Progenitor cell of endocrine pancreas (in vitro differentiated cells): ENCODE data around the gene FSTL5. TPM values are rescaled to one million over a fixed set of nuclear protein-coding genes. Genes with fewer than 3 reads are reported as not detected.

Experiments used
- DNase-seq: peaks from one replicate; pipeline ENCODE4 v3.0.0; 2021; ENCODE audit warnings: low spot score; ENCODE audit not compliant: unreplicated experiment
- H3K27ac Mint-ChIP-seq: 2 replicates; pipeline ENCODE4 v1.8.0; 2021; ENCODE audit warnings: mild to moderate bottlenecking, moderate library complexity, mixed read lengths
- H3K27me3 Mint-ChIP-seq: 2 replicates; pipeline ENCODE4 v1.8.0; 2021; ENCODE audit warnings: mixed read lengths
- H3K36me3 Mint-ChIP-seq: 2 replicates; pipeline ENCODE4 v1.8.0; 2022; ENCODE audit warnings: mixed read lengths; ENCODE audit not compliant: insufficient read depth
- H3K4me1 Mint-ChIP-seq: 2 replicates; pipeline ENCODE4 v1.8.0; 2021; ENCODE audit warnings: low read depth, mixed read lengths
- H3K4me3 Mint-ChIP-seq: 2 replicates; pipeline ENCODE4 v1.8.0; 2021; ENCODE audit warnings: low read depth, mild to moderate bottlenecking, moderate library complexity, mixed read lengths
- H3K9me3 Mint-ChIP-seq: 2 replicates; pipeline ENCODE4 v1.8.0; 2021; ENCODE audit warnings: low read depth, mixed read lengths
- total RNA-seq: library from RNA; stranded (reverse); gene quantifications from 2 replicates; pipeline ENCODE4 v1.2.1, GENCODE V29; 2021
- TF ChIP-seq, protein P1 (sequence below): fragments of 200-600 bp; sonication (generic); IDR thresholded peaks from one replicate; pipeline ENCODE4 v1.5.0; 2021; ENCODE audit warnings: antibody characterized with exemption, mild to moderate bottlenecking; ENCODE audit not compliant: unreplicated experiment

Gene FSTL5
- total RNA-seq, 1 donor from 2014 or later, result 15.5 TPM

GRCh38 chr4:161647757-161648156 lies 516.0 kb downstream of the FSTL5 start:
- H3K36me3 Mint-ChIP-seq, result peaks cover 4% of the 10 kb centered on the region
- DNase-seq, result no peak
- peaks cover 3% of the 10 kb centered on the region for H3K4me1 Mint-ChIP-seq
- H3K27ac Mint-ChIP-seq, result no peak overlapping the region
- no peak overlapping the region for H3K4me3 Mint-ChIP-seq
- no peaks in the 10 kb centered on the region for H3K27me3 Mint-ChIP-seq
- peaks cover 10% of the 10 kb centered on the region for H3K9me3 Mint-ChIP-seq
- TF ChIP-seq, protein P1, sequence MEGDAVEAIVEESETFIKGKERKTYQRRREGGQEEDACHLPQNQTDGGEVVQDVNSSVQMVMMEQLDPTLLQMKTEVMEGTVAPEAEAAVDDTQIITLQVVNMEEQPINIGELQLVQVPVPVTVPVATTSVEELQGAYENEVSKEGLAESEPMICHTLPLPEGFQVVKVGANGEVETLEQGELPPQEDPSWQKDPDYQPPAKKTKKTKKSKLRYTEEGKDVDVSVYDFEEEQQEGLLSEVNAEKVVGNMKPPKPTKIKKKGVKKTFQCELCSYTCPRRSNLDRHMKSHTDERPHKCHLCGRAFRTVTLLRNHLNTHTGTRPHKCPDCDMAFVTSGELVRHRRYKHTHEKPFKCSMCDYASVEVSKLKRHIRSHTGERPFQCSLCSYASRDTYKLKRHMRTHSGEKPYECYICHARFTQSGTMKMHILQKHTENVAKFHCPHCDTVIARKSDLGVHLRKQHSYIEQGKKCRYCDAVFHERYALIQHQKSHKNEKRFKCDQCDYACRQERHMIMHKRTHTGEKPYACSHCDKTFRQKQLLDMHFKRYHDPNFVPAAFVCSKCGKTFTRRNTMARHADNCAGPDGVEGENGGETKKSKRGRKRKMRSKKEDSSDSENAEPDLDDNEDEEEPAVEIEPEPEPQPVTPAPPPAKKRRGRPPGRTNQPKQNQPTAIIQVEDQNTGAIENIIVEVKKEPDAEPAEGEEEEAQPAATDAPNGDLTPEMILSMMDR, result no peak

DNA sequence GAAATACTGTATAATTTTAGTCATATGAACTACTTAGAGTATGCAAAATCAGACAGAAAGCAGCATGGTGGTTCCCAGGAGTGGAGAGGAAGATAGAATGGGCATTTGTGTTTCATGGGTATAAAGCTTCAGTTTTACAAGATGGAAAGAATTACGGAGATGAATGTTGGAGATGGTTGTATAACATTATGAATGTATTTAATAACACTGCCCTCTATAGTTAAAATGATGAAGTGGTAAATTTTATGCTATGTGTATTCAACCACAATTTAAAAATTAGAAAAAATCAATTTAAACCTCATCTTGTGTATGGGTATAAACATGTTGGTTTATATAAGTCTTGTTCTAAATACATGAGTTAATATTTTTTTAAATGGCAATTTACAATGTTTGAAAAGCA lies 521.1 kb downstream of the FSTL5 start:
- Mint-ChIP-seq H3K36me3 (peaks cover 3% of the 10 kb centered on the region), H3K27me3 (no peaks in the 10 kb centered on the region), H3K4me1 (peaks cover 3% of the 10 kb centered on the region), H3K27ac (no peak overlapping the region), H3K9me3 (peaks cover 15% of the 10 kb centered on the region), H3K4me3 (no peak overlapping the region)
- TF ChIP-seq, protein P1, result no peak
- no peak for DNase-seq

GRCh38 chr4:161629694-161630441 lies 533.9 kb downstream of the FSTL5 start:
- Mint-ChIP-seq H3K27ac (no peak overlapping the region), H3K4me1 (peaks cover 5% of the 10 kb centered on the region), H3K36me3 (no peaks in the 10 kb centered on the region), H3K27me3 (no peaks in the 10 kb centered on the region), H3K9me3 (no peaks in the 10 kb centered on the region), H3K4me3 (no peak overlapping the region)
- TF ChIP-seq, protein P1, result no peak
- DNase-seq, result no peak

DNA sequence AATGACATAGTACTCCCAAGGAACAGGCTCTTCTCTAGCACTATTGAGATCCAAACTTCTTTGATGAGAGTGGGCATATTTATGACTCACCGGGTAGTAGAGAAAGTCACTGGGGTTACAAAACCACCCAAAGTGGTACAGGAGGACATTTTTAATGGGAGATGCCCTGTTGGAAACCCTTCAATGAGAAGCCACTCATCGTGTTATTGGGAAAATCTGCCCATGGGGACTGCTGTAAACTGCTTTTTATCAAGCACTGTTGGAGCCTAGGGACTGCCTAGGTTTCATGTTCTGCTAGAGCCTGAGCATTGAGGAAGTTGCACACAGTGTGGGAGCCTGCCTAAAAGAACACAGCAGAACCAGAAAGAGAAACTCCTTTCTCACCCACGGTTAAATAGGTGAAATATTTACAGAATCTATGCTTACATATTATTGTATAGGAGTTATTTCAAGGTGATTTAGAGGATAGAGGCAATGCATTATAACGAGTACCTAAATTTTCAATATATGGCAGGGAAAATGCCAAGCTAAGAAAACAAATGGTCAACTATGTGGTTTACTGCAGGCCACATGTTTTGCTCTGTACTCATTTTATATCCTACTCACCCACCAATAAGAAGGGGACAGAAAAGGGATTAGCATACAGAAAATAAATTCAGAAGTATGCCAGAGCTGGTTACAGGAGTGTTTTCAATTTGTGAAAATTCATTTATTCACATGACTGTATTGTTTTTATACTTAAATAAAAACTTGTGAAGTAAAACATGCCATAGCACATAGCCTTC lies 559.1 kb downstream of the FSTL5 start:
- H3K27ac Mint-ChIP-seq, result no peak overlapping the region
- H3K4me1 Mint-ChIP-seq, result peaks cover 4% of the 10 kb centered on the region
- H3K4me3 Mint-ChIP-seq, result no peak overlapping the region
- H3K36me3 Mint-ChIP-seq, result no peaks in the 10 kb centered on the region
- DNase-seq, result no peak
- TF ChIP-seq, protein P1, result no peak
- H3K27me3 Mint-ChIP-seq, result no peaks in the 10 kb centered on the region
- peaks cover 3% of the 10 kb centered on the region for H3K9me3 Mint-ChIP-seq

- Mint-ChIP-seq H3K4me3 (no peak overlapping the region), H3K27me3 (no peaks in the 10 kb centered on the region), H3K27ac (no peak overlapping the region), H3K36me3 (no peaks in the 10 kb centered on the region), H3K9me3 (peaks cover 6% of the 10 kb centered on the region), H3K4me1 (no peaks in the 10 kb centered on the region)
- TF ChIP-seq, protein P1, result no peak
- DNase-seq, result no peak
These were observed 562.8 kb downstream of the FSTL5 start for GRCh38 chr4:161601011-161601410.
